Lower leg skin (tissue), 3 donors: Measurements from ENCODE around the gene UNC79.

Experiments
- POLR2A ChIP-seq, 2 donors: fragments of 450-650 bp; IDR thresholded peaks; one replicate each; pipeline ENCODE4 v1.6.1; 2016 to 2017; ENCODE audit warnings: antibody characterized with exemption in 2 of 2, mild to moderate bottlenecking in 1 of 2, moderate library complexity in 1 of 2
- TF ChIP-seq, protein P1 (sequence below), 3 donors: fragments of 450-650 bp; IDR thresholded peaks; one replicate each; pipeline ENCODE4 v1.5.1; 2016; ENCODE audit warnings: antibody characterized with exemption in 3 of 3, mild to moderate bottlenecking in 3 of 3, moderate library complexity in 2 of 3

DNA sequence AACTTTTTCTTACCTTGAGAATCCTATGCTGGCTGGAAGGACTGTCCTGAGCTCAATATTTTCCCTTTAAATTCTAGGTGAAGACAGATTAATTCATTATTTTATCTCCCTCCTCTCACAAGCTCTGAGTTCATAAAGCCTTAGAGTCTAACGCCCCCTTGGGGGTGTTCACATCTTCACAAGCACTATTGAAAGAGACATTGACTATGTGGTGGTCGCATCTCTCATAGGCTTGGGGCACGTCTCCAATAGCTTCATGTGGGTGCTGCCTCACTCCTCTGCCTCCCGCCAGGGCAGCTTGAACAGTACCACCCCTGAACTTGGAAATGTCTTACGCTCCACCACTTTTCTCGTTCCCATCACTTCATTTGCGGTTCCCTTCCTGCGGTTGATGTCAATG lies 106.2 kb downstream of the UNC79 start:
- TF ChIP-seq POLR2A (IDR thresholded peaks at IDR 0.05) = no peak
- TF ChIP-seq, protein P1, sequence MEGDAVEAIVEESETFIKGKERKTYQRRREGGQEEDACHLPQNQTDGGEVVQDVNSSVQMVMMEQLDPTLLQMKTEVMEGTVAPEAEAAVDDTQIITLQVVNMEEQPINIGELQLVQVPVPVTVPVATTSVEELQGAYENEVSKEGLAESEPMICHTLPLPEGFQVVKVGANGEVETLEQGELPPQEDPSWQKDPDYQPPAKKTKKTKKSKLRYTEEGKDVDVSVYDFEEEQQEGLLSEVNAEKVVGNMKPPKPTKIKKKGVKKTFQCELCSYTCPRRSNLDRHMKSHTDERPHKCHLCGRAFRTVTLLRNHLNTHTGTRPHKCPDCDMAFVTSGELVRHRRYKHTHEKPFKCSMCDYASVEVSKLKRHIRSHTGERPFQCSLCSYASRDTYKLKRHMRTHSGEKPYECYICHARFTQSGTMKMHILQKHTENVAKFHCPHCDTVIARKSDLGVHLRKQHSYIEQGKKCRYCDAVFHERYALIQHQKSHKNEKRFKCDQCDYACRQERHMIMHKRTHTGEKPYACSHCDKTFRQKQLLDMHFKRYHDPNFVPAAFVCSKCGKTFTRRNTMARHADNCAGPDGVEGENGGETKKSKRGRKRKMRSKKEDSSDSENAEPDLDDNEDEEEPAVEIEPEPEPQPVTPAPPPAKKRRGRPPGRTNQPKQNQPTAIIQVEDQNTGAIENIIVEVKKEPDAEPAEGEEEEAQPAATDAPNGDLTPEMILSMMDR (IDR thresholded peaks at IDR 0.05) = no peak
